Stomach (tissue), 4 donors: Measurements from ENCODE around the gene OR51L1.

Experiments
- CTCF ChIP-seq, 7 experiments: fragments of 450-650 bp in 4 of 7; fragments of 200-600 bp in 3 of 7; sonication (generic) in 3 of 7; IDR thresholded peaks; one replicate each; pipeline ENCODE4 v1.5.1; 2016 to 2019; ENCODE audit warnings: antibody characterized with exemption in 7 of 7, control low read depth in 2 of 7, mild to moderate bottlenecking in 1 of 7
- EP300 ChIP-seq: sonication (generic); formaldehyde crosslinking; IDR thresholded peaks from one replicate; pipeline ENCODE4 v1.6.1; 2017; ENCODE audit warnings: antibody characterized with exemption
- POLR2A ChIP-seq, 4 donors: fragments of 450-650 bp; IDR thresholded peaks; one replicate each; pipeline ENCODE4 v1.6.1; 2016; ENCODE audit warnings: antibody characterized with exemption in 4 of 4, control low read depth in 2 of 4, mild to moderate bottlenecking in 1 of 4, moderate library complexity in 1 of 4
- POLR2AphosphoS5 ChIP-seq, 3 donors: sonication (generic); formaldehyde crosslinking; IDR thresholded peaks; one replicate each; pipeline ENCODE4 v1.6.1; 2016; ENCODE audit warnings: antibody characterized with exemption in 3 of 3

GRCh38 chr11:5007561-5007960, 12.9 kb downstream of the OR51L1 start:
- TF ChIP-seq CTCF (IDR thresholded peaks at IDR 0.05) (no peak), EP300 (no peak), POLR2A (IDR thresholded peaks at IDR 0.05) (no peak), POLR2AphosphoS5 (IDR thresholded peaks at IDR 0.05) (no peak)
